ENCODE data around the gene ZDHHC1. TPM values are rescaled to one million over a fixed set of nuclear protein-coding genes. Genes with fewer than 3 reads are reported as not detected.

ZDHHC1 gene
- total and polyA plus RNA-seq, 3 donors from 2014 or later = 26.7 to 62.7 (median 62.0) TPM

- Histone ChIP-seq H3K9me3 (no peaks in the 10 kb centered on the region), H3K4me1 (peaks cover 77% of the 10 kb centered on the region), H3K4me3 (no peak overlapping the region), H3K36me3 (ENCODE audit: low read depth, missing control alignments) (no peaks in the 10 kb centered on the region), H3K27me3 (no peaks in the 10 kb centered on the region), H3K27ac (peak overlapping the region; percentile 70 to 73)
- no peak for TF ChIP-seq CTCF (IDR thresholded peaks at IDR 0.05)
- TF ChIP-seq POLR2A (IDR thresholded peaks at IDR 0.05) = no peak
- peak; percentile 79 for DNase-seq
- intact Hi-C loops (cut with DNase I; ENCODE audit: low total_unique reads) = no loop called here
- WGBS, 2 donors = 26 to 31% methylated on average over 6 to 7 of the region's 7 CpGs
These were observed 43.0 kb upstream of the ZDHHC1 start for GRCh38 chr16:67459066-67459860.

- H3K36me3 ChIP-seq (ENCODE audit: low read depth, missing control alignments) = no peaks in the 10 kb centered on the region
- WGBS, 2 donors = 46 to 59% methylated on average over 5 to 6 of the region's 6 CpGs
- peaks cover 76% of the 10 kb centered on the region for H3K4me1 ChIP-seq
- TF ChIP-seq CTCF (IDR thresholded peaks at IDR 0.05) (no peak), POLR2A (IDR thresholded peaks at IDR 0.05) (no peak)
- no peaks in the 10 kb centered on the region for H3K27me3 ChIP-seq
- H3K9me3 ChIP-seq = no peaks in the 10 kb centered on the region
- peak overlapping the region; percentile 12 to 70 for H3K27ac ChIP-seq
- peak; percentile 50 for DNase-seq
- intact Hi-C loops (cut with DNase I; ENCODE audit: low total_unique reads) = no loop called here
- no peak overlapping the region for H3K4me3 ChIP-seq
These were observed 41.9 kb upstream of the ZDHHC1 start for GRCh38 chr16:67458121-67458641.

- 55 to 67% methylated on average over 7 of the region's 7 CpGs for WGBS, 2 donors
- H3K27ac ChIP-seq = peak overlapping the region in 1 of 2 donors; percentile 70
These were observed 41.3 kb upstream of the ZDHHC1 start for GRCh38 chr16:67457611-67458010.

GRCh38 chr16:67456391-67457081 lies 40.3 kb upstream of the ZDHHC1 start:
- peak overlapping the region in 1 of 2 donors; percentile 64 for H3K27ac ChIP-seq
- peaks cover 67% of the 10 kb centered on the region for H3K4me1 ChIP-seq
- DNase-seq = peak; percentile 32
- TF ChIP-seq CTCF (IDR thresholded peaks at IDR 0.05) (peak; percentile 12 to 39 (median 37)), POLR2A (IDR thresholded peaks at IDR 0.05) (no peak)
- H3K36me3 ChIP-seq (ENCODE audit: low read depth, missing control alignments) = no peaks in the 10 kb centered on the region
- H3K27me3 ChIP-seq = no peaks in the 10 kb centered on the region
- WGBS, 2 donors = 40 to 41% methylated on average over 5 to 6 of the region's 6 CpGs
- intact Hi-C loops (cut with DNase I; ENCODE audit: low total_unique reads) = no loop called here
- no peak overlapping the region for H3K4me3 ChIP-seq
- no peaks in the 10 kb centered on the region for H3K9me3 ChIP-seq

More at GRCh38 chr16:67457611-67458010, 41.3 kb upstream of the ZDHHC1 start:
- TF ChIP-seq CTCF (IDR thresholded peaks at IDR 0.05) = no peak
- no peak for DNase-seq
- Histone ChIP-seq H3K36me3 (ENCODE audit: low read depth, missing control alignments) (no peaks in the 10 kb centered on the region), H3K4me3 (no peak overlapping the region), H3K4me1 (peaks cover 71% of the 10 kb centered on the region), H3K27me3 (no peaks in the 10 kb centered on the region), H3K9me3 (no peaks in the 10 kb centered on the region)
- intact Hi-C loops (cut with DNase I; ENCODE audit: low total_unique reads) = no loop called here

Data from testis (tissue), 3 donors.